Measurements from ENCODE around the gene ATP8B4.

The ATP8B4 gene

DNA sequence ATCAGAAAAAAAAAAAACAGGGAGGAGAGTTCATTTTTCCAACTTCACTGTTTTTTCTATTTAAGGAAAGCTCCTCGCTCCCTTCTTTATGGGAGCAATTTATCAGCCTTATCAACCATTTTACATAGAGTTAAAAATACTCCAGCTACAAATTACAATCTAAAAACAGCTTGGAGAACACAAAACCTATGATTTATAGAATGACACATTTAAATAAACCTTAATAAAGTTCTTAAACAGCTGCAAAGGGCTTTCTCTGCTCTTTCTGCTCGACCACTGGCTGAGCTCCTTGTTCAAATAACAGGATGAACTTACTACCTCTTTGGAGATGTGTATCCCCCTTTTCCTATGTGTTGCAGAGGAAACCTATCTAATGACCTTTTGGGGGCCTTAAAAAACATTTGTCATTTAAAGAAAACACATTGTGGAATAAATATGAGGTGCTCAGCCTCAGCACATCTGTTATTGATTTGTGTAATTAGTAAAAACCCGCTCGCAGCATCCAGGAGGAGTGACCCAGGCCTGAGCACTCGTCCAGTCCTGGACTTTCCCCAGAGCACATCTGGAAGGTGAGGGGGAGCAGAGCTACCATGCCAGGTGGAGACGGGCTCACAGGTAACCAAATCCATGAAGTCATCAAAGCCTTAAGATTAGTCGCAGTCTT, 231.2 kb downstream of the ATP8B4 start:
- DNase-seq, result no peak

DNA sequence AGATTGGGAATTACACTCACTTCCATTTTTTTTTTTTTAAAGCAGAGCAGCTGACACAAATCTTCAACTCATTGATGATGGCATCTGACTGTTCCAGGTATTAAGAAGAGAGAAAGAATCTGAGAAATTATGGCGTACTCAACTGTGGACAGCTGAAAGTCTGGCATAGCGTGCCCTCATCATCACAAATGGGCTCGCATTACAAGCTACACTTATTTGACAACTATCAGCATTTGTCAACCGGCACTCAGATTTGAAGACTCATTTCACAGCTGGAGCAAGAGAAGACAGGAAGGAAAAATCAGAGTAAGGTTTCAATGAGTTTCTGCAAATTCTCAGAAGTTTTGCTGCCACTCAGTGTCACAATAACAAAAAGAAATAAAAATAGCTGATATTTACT, 235.9 kb downstream of the ATP8B4 start:
- DNase-seq, result no peak

DNA sequence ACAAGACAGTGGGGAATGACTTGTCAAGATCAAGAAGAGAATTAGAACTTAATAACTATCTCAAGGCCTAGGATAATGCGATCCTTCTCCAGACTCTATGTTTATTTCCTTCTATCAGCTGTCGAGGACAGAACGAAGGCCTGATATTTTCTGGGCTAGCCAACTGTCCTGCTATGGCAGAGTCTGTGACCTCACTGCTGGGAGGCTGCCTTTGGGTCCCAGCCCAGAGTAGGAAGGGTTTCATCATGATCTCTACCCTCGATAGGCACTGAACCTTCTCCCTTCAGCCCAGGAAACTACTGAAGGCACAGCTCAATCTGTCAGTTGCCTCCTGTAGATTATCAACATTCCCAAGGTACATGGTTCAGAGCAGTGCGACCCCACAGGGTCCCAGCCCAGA, 237.2 kb downstream of the ATP8B4 start:
- DNase-seq, result no peak

DNA sequence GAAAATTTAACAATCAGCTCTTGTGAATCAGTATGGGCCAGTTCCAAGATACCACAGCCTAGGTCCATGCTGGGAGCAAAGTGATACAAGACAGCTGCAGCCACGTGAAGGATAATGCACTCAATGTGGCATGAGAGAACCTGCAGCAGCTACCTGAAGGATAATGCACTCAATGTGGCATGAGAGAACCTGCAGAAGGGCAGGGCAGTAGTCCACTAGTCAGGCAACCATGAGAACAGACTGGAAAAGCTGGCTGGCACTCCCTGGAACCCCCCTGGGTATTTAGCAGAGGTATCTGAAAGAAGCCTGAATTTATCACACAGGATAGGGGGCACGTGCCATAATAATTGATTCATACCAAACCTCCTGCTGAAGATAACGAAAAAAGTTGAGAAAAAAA, 237.6 kb downstream of the ATP8B4 start:
- DNase-seq, result no peak

DNA sequence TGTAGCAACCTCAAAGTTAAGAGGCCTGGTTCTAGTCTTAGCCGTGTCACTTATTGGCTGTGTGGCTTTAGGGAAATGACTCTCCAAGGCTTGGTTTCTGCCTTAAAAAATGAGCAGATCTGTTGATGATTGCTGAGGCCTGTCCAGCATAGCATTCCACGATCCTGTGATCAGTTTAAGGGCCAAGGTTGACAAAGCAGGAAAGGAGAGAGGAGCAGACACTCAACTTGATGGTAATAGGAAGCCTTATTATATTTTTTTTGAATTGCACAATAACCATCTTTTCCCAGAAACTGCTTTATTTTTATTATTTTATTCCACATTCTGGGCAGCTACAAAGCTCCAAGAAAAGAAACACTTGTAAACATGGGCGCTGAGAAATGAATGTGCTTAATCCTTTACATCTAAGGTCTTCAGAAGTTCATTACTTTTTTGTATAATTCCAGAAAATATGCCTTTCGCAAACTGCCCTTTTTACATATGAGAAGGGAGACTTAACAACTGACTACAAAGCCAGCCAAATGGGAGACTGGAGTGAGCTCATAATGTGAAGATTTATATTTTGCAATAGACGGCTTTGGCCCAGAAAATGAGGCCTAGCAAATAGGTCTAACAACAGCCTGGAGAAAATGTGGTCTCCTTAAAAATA, 241.0 kb downstream of the ATP8B4 start:
- DNase-seq, result no peak

DNA sequence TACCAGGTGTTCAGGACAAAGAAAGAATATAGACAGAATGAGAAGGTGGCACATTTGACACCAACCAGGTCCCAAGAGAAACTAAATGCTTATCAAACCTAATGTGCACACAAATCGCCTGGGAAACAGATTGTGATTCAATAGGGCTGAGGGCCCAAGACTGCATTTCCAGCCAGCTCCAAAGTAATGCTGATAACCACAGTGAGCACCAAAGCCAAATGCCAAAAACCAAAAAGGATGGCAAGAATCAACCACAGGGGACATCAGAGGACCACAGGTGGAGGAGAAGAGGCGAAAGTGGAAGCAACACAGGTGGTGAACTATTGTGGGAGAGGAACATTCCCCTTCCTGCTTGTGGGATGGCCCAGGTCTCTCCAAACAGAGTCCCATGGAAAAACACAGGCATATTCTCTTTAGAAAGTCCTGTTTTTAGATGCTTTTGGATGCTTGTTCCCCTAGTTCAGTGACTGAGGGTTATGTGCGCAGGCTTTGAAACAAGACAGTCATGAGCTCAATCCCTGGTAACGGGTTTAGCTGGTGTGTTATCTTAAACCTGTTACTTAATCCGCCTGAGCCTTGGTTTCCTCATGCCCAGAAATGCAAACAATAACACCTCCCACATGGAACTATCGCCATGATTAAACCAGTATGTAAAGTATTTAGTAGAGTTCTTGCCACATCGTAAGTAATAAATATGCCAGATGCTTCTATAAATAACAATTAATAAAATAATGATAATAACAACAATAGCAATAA, 241.7 kb downstream of the ATP8B4 start:
- DNase-seq, result no peak

DNA sequence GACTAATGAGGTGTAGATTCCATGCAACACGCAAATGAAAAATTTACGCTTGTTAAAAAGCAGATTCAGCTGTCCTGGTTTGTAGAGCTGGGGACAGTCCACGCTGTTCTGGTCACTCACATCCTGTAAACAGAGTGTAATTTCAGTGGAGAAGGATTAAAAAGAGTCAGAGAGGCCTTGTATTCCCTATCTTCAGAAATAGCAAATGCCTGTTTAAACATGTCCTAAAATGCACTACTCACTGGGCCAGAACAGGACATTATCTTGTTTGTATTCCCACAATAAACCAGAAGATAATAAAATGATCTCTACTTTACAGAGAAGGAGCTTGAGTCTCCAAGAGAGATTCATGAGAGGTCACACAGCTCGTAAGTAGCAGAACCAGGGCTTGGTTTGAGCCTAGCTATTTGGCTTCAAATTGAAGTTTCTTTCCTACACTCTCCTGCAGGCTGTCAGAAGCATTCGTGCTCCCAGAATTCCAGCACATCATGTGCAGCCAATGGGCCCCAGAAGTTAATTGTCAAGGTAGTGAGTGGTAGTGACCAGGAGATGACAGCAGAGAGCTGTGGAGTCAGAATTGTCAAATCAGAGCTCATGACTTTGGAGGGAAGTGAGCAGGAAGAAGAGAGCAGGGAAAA, 242.5 kb downstream of the ATP8B4 start:
- DNase-seq, result no peak

DNA sequence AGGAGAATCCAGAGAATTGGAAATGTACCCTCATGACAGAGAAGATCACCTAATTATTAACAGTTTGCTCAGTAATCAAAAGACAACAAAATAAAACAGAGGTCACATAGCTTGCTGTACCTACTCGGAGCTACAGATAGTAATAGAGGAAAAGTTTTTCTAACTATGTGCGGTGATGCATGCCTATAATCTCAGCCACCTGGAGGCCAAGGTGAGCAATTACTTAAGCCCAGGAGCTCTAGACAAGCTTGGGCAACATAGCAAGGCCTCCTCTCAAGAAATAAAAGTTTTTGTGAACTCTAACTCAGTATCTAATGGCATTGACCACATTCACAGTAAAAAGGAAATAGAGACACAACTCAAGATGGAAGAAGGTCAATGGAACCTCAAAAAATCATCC, 243.6 kb downstream of the ATP8B4 start:
- no peak for DNase-seq

DNA sequence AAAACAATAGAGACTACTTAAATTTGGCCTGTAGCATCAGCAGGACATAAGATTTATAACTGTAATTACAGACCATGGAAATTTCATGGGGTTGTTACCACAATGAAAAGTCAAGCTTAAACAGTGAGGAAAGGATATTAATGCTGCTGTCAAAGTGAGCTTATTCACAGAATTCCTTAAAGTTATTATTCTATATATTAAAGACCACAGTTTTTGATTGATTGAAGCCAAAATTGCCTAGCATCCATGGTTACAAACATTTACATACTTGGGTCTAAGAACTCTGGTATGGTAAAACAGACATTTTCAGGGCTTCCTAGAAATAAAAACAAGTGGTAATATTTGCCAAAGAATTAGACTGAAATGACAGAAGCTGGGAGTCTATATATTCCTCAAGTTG, 248.6 kb downstream of the ATP8B4 start:
- no peak for DNase-seq

DNA sequence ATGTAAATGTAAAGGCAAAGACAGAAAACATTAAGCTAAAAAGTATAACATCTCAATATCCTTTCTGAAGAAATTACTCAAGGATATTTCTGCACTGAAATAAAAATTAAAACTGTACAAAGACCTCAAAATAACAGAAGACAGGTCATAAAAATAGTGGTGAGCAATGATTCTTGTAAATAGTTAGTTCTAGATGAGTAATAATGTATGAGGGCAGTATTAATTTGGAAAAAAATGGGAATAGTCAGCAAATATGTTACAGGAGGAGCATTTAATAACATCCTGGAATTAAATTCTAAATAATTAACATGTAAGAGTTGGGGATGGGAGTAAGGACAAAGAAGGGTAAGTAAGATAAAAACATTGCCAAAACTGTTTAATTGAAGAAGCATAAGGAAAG, 250.7 kb downstream of the ATP8B4 start:
- no peak for DNase-seq

DNA sequence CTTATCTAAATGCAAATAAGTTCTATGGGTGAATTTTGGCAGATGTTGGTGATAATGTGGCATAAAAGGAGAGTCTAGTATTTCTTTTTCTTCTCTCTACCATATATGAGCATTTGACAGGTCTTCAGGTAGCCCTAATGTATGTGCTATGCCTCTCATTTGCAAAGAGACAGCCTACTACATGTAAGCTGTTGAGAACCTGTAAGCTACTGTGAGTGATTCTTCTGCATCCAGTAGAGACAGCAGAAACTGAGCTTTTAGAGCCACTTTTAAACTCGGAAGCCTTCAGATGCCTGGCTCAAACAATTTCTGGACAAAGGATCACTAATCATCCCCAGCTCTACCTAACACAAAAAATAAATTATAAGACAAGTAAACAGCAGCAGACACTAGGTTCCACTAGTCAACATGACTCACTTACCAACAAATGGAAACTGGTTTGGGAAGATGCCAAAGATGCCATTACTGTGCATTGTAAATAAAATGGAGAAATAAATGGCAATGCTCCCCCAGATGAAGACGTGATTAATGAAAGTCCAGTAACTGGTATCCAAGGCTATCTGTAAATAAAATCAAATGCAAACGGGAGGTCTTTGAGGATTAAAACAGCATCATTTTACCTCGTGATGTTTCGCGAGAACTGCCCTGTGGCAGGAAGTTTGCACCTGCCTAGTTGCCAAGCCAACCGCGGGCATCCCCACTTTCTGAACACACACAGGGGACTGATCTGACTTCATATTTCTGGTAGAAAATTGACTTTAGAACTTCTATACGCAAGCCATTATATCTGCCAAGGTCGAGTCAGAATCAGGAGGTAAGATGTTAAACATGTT, 252.9 kb downstream of the ATP8B4 start:
- no peak for DNase-seq

DNA sequence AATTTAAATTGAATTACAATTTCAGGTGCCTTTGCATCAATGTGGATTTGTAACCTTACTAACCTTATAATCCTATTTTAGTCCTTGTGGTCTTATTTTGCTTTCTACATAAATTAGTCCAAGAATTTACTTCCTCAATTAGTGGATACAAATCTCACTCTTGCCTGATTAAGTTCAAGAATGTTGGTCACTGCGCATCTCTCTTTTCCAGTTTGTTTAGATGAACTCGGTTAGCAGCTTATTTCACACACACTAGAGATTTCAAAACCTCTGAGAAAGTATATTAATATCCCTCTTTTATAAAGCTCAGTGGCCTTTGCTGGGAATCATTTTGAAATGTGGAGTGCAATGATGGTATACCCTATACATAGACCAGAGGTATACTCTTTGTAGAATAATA, 254.8 kb downstream of the ATP8B4 start:
- DNase-seq, result no peak

DNA sequence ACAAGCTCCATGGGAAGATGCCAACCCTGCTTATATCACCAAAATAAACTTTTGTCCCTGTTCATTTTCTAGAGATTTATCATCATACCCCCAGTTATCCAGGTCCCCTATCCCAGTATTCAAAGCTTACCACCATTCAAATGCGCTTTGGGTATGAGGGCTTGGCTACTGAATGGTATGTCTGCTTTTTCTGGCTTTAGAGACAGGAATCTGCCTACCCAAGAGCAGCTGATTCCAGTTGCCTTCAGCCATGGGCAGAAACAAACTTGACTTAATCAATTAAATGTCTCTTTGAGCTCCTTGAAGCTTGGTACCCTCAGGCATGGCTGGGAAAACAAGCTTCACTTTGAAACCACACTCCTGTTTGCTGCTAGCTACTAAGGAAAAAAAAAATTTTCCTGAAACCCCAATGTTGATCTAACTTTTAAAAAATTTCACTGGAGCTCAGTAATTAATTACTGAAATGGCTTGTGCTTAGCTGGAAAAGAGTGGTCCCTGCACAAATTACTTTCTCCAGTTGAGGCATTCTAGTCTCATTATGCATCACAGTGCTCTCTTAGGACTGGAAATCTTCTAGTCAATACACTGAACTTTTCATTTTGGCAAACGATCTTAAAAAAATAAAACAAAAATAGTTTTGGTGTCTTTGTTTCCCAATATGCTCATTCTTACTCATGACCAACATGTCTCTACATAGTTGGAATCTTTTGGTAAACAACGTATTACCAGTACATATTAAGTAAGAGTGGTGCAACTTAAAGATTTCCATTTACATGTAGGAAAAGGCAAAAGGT, 255.4 kb downstream of the ATP8B4 start:
- no peak for DNase-seq

DNA sequence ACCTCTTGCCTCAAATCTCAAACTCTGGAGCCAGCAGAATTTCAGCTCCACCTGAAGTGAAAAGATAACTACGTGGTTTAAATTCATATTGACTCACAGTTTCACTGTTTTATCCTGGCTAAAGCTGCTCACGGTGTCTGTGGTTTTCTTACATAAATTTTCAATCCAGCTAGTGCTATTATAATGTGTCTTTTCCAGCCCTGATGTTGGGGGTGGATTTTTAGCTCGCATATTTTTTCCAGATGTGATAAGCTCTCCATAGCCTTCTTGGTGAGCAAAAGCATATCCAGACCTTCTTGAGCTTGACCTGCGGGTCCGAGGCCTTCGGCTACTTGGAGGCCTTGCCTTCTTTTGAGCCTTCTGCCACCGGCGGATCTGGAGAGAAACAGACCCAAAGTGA, 258.9 kb downstream of the ATP8B4 start:
- no peak for DNase-seq

DNA sequence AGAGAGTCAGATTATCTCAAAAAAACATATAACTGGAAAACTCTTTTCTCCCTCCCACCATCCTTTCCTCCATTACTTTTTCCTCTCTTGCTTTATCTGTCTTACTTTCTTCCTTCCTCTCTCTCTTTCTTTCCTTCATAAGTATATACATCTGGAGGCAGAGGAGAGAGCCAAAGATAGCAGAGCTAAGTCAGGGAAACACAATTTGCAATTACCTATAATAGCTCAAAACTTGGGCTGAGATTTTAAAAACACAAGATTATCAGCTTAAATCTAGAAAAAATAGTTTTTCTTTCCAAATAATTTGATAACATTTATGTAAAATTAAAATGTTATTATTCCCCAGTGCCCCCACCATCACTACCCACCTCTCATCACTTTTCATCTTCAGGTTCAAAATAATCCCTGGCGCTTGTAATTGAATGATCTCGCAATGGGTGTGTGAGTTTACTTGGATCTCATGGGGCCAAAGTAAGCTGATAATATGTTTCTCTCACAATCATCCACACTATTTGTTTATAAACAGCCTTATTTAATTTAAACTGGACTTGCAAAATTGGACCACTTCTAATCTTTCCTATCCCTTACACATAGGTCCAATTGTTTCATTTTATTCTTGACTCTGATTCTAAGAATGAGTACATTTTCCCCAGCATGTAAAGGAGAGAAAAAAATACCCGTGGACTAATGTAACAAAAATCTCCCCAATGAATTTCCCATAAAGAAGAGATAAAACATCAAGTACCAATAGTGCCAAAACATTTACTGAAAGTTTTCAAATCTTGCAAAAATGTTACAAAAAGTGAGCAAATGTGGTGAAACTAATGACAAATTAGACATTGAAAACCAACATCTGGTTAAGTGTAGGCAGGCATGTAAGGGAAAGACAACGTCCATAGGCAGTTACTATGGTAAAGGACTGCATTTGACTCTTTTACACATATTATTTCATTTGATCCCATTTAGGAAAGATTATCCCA, 261.2 kb downstream of the ATP8B4 start:
- DNase-seq, result no peak

DNA sequence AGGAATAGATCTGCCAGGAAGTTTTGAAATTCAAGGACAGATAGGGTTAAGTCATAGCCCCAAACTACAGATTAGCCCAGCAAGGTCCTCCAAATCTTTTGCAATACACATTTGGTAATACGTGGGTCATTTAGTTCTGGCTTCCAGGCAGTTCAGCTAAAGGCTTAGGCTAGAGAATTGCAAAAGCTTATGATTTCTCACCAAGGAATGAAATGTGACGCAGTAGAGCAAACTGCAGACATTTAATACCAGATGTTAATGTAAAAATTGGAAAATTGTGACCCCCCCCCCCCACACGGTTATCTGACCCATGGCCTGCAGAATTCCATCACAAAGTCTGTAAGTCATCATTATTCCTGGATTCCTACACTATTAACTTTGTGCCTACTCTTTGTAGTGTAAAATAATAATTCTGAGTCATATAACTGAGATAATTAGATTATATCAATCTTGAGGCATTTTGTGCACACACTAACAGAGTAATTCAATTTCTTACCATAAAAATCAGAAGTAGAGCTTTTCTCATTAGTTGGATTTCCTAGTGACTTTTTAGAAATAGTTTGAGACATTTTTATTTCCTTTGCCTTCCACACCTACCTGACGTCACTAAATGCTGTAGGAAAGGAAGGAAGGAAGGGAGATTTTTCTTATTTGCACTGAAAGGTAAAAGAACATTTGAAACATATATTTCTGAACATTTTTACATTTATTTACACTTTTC, 263.0 kb downstream of the ATP8B4 start:
- no peak for DNase-seq

DNA sequence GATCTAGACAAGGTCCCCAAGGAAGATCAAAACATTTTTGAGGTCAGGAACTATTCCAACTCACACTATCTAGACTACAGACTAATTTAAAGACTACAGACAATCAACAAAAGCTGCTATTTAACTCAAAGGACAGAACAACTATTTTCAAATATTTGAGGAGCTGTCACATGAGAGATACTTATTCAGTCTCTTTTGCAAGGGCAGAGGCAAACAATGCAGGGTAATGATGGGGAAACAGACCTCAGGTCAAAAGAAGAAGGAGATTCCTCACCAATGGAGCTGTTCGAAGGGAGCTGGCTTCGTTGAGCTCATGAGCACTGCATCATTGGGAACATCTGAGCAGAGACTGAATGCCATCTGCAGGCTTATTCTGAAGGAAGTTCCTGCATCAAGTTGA, 266.3 kb downstream of the ATP8B4 start:
- DNase-seq, result no peak

DNA sequence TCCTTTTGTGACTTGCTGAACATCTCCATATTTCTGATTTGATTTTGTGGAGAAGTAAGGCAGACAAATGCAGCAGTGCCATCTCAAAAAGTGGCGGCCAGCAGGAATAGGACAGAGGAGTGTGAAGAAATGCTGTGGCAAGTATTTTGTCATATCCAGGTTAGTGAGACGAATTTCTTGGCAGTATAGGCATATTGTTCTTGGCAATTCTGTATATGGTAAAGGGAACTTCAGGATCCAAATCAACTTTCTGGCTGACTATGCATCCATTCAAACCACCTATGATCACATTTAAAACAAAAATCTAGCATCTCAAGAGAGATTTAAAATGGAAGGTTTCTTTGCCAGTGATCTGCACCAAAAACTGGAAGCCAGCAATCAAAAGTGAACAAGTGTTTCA, 270.2 kb downstream of the ATP8B4 start:
- no peak for DNase-seq

DNA sequence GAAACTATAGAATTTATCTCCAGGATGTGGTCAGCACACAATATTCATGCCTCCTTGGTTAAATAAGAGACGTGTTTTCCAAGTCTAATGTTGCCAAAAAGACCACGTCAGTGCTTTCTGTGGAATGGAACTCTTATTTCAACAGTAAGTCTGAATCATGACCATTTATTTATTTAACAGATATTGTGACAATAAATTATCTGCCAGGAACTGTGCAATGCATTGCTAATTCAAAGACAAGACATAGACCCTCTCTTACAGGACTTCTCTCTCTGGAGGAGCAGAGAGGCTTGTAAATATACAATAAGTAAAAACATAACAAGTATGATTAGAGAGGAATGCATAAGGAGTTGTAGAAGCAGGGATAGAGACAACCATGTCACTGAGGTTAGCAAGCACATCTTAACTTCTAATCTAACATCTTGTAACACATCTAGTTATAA, 270.7 kb downstream of the ATP8B4 start:
- no peak for DNase-seq
